ENCODE data around the gene B3GLCT.

- TF ChIP-seq EZH2 (IDR thresholded peaks at IDR 0.05) (no peak), POLR2AphosphoS5 (IDR thresholded peaks at IDR 0.05; ENCODE audit: borderline replicate concordance, low read depth, low read length) (no peak)
Observed at GRCh38 chr13:31168166-31168565, 31.6 kb upstream of the B3GLCT start.

Data from SK-N-MC (cell line).